Measurements from ENCODE around the gene TRAPPC6A. TPM values are rescaled to one million over a fixed set of nuclear protein-coding genes. Genes with fewer than 3 reads are reported as not detected.

Gene TRAPPC6A
- total and polyA plus RNA-seq, 2 of the 13 experiments (the other 11 are each of a cell fraction or from before 2014, with no cell fraction given): 6.5 to 21.0 TPM

DNA sequence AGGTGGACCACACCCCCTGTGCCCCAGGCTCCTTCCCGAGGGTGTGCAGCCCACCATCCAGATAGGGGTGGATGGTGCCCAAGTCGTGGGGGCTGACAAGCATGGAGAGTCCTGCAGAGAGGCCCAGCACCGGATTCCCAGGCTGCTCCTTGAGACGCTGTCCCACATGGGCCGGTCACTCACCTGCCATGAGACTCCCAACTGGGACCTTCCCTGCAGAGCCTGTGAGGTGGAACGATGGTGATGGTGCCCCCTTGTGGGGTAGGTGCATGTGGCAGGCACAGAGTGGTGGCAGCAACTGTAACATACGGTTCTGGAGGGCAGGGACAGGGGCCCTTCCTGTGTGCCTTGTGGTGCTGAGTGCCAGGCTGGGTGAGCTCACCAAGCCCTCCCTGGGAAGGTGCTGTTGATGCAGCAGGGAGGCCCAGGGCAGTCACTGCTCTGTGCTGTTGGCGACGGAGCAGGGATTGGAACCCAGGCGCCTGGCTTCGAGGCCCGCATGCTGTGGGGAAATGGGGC, 52.0 kb downstream of the TRAPPC6A start (continued):
- TF ChIP-seq ZKSCAN5 (CRISPR knock-in tag; IDR thresholded peaks at IDR 0.05) (no peak), ZNF296 (CRISPR knock-in tag; conservative IDR thresholded peaks at IDR 0.05) (no peak), ZNF841 (CRISPR knock-in tag; IDR thresholded peaks at IDR 0.05; ENCODE audit: borderline replicate concordance) (no peak), PRPF4 (IDR thresholded peaks at IDR 0.05; ENCODE audit: low read depth, low read length, poor library complexity, severe bottlenecking) (no peak), YEATS2 (CRISPR knock-in tag; IDR thresholded peaks at IDR 0.05; ENCODE audit: borderline replicate concordance) (no peak), ATF1 (CRISPR knock-in tag; IDR thresholded peaks at IDR 0.05) (no peak), FOXM1 (CRISPR knock-in tag; IDR thresholded peaks at IDR 0.05) (no peak), ZNF235 (CRISPR knock-in tag; IDR thresholded peaks at IDR 0.05; ENCODE audit: borderline replicate concordance) (no peak), SYNCRIP (IDR thresholded peaks at IDR 0.05; ENCODE audit: insufficient read depth, low read depth, low read length) (no peak), ZNF501 (CRISPR knock-in tag; IDR thresholded peaks at IDR 0.05) (0 out of 2 replicates have a peak, but pooled peaks have one; percentile 47), ETV6 (CRISPR knock-in tag; conservative IDR thresholded peaks at IDR 0.05) (no peak), SMAD9 (CRISPR knock-in tag; IDR thresholded peaks at IDR 0.05) (no peak), THYN1 (CRISPR knock-in tag; IDR thresholded peaks at IDR 0.05; ENCODE audit: borderline replicate concordance, low read depth) (no peak), ATAD3A (CRISPR knock-in tag; IDR thresholded peaks at IDR 0.05) (no peak), ZNF672 (CRISPR knock-in tag; IDR thresholded peaks at IDR 0.05) (peak; percentile 31; the same call in 1 of the 2 replicates), REPIN1 (CRISPR knock-in tag; IDR thresholded peaks at IDR 0.05; ENCODE audit: borderline replicate concordance, low read depth) (no peak), ZNF780A (CRISPR knock-in tag; IDR thresholded peaks at IDR 0.05) (no peak)
- TF ChIP-seq, protein P1, sequence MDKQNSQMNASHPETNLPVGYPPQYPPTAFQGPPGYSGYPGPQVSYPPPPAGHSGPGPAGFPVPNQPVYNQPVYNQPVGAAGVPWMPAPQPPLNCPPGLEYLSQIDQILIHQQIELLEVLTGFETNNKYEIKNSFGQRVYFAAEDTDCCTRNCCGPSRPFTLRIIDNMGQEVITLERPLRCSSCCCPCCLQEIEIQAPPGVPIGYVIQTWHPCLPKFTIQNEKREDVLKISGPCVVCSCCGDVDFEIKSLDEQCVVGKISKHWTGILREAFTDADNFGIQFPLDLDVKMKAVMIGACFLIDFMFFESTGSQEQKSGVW (CRISPR knock-in tag; IDR thresholded peaks at IDR 0.05; ENCODE audit: borderline replicate concordance): no peak
- TF ChIP-seq, protein P2, sequence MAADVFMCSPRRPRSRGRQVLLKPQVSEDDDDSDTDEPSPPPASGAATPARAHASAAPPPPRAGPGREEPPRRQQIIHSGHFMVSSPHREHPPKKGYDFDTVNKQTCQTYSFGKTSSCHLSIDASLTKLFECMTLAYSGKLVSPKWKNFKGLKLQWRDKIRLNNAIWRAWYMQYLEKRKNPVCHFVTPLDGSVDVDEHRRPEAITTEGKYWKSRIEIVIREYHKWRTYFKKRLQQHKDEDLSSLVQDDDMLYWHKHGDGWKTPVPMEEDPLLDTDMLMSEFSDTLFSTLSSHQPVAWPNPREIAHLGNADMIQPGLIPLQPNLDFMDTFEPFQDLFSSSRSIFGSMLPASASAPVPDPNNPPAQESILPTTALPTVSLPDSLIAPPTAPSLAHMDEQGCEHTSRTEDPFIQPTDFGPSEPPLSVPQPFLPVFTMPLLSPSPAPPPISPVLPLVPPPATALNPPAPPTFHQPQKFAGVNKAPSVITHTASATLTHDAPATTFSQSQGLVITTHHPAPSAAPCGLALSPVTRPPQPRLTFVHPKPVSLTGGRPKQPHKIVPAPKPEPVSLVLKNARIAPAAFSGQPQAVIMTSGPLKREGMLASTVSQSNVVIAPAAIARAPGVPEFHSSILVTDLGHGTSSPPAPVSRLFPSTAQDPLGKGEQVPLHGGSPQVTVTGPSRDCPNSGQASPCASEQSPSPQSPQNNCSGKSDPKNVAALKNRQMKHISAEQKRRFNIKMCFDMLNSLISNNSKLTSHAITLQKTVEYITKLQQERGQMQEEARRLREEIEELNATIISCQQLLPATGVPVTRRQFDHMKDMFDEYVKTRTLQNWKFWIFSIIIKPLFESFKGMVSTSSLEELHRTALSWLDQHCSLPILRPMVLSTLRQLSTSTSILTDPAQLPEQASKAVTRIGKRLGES (CRISPR knock-in tag; IDR thresholded peaks at IDR 0.05; ENCODE audit: borderline replicate concordance): no peak
- TF ChIP-seq, protein P3, sequence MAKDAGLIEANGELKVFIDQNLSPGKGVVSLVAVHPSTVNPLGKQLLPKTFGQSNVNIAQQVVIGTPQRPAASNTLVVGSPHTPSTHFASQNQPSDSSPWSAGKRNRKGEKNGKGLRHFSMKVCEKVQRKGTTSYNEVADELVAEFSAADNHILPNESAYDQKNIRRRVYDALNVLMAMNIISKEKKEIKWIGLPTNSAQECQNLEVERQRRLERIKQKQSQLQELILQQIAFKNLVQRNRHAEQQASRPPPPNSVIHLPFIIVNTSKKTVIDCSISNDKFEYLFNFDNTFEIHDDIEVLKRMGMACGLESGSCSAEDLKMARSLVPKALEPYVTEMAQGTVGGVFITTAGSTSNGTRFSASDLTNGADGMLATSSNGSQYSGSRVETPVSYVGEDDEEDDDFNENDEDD (CRISPR knock-in tag; IDR thresholded peaks at IDR 0.05; ENCODE audit: borderline replicate concordance): no peak
- TF ChIP-seq, protein P4, sequence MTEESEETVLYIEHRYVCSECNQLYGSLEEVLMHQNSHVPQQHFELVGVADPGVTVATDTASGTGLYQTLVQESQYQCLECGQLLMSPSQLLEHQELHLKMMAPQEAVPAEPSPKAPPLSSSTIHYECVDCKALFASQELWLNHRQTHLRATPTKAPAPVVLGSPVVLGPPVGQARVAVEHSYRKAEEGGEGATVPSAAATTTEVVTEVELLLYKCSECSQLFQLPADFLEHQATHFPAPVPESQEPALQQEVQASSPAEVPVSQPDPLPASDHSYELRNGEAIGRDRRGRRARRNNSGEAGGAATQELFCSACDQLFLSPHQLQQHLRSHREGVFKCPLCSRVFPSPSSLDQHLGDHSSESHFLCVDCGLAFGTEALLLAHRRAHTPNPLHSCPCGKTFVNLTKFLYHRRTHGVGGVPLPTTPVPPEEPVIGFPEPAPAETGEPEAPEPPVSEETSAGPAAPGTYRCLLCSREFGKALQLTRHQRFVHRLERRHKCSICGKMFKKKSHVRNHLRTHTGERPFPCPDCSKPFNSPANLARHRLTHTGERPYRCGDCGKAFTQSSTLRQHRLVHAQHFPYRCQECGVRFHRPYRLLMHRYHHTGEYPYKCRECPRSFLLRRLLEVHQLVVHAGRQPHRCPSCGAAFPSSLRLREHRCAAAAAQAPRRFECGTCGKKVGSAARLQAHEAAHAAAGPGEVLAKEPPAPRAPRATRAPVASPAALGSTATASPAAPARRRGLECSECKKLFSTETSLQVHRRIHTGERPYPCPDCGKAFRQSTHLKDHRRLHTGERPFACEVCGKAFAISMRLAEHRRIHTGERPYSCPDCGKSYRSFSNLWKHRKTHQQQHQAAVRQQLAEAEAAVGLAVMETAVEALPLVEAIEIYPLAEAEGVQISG (CRISPR knock-in tag; IDR thresholded peaks at IDR 0.05): peak; percentile 44; the same call in 1 of the 2 replicates
- TF ChIP-seq, protein P5, sequence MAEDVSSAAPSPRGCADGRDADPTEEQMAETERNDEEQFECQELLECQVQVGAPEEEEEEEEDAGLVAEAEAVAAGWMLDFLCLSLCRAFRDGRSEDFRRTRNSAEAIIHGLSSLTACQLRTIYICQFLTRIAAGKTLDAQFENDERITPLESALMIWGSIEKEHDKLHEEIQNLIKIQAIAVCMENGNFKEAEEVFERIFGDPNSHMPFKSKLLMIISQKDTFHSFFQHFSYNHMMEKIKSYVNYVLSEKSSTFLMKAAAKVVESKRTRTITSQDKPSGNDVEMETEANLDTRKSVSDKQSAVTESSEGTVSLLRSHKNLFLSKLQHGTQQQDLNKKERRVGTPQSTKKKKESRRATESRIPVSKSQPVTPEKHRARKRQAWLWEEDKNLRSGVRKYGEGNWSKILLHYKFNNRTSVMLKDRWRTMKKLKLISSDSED (CRISPR knock-in tag; IDR thresholded peaks at IDR 0.05): no peak

Data from HepG2 (cell line).